Measurements from ENCODE around the gene MPZL1. TPM values are rescaled to one million over a fixed set of nuclear protein-coding genes. Genes with fewer than 3 reads are reported as not detected.

MPZL1 gene
- total and polyA plus RNA-seq, 2 of the 13 experiments (the other 11 are each of a cell fraction or from before 2014, with no cell fraction given): 38.0 to 68.7 TPM

- in situ Hi-C loops (cut with HindIII; ENCODE audit: extremely low pct_ligation_motif_present, low pct_unique_long_range_greater_than_20kb): no loop called here
- no peaks in the 10 kb centered on the region for H3K36me3 ChIP-seq (replicated peaks in 1 of 2; ENCODE audit: control insufficient read depth in 1 of 2, insufficient read depth in 2 of 2, low read length in 2 of 2)
- FAIRE-seq (no peak), ATAC-seq (no peak), DNase-seq (ENCODE audit: low spot score) (no peak)
- no peaks in the 10 kb centered on the region for H3K79me2 ChIP-seq (ENCODE audit: insufficient read depth, low read length)
- ChIA-PET CTCF (ENCODE audit: low intra/inter-chr PET ratio, low total read pairs) (no interaction called here), POLR2A (no interaction called here)
- no peaks in the 10 kb centered on the region for H4K20me1 ChIP-seq (ENCODE audit: insufficient read depth, low read length)
- TF ChIP-seq FLYWCH1 (CRISPR knock-in tag; IDR thresholded peaks at IDR 0.05) (no peak), ZBTB4 (CRISPR knock-in tag; IDR thresholded peaks at IDR 0.05; ENCODE audit: borderline replicate concordance) (no peak), ZNF510 (CRISPR knock-in tag; IDR thresholded peaks at IDR 0.05; ENCODE audit: low read depth) (no peak), POGZ (CRISPR knock-in tag; IDR thresholded peaks at IDR 0.05) (no peak), HMG20B (CRISPR knock-in tag; conservative IDR thresholded peaks at IDR 0.05) (no peak), ZNF18 (CRISPR knock-in tag; IDR thresholded peaks at IDR 0.05; ENCODE audit: insufficient replicate concordance) (no peak)
- intact Hi-C loops (cut with micrococcal nuclease; ENCODE audit: unreplicated experiment): loop anchor here (10.0 kb wide), 1 partner anchor 622 kb away; no protein-coding TSS in a partner anchor
- H3K4me1 ChIP-seq (ENCODE audit: insufficient read depth, low read length): peaks cover 6% of the 10 kb centered on the region; the same call in 1 of the 2 replicates
- no peak overlapping the region for H3K4me3 ChIP-seq (replicated peaks in 1 of 3; ENCODE audit: insufficient read depth in 1 of 3, low read depth in 2 of 3, low read length in 3 of 3)
- no peaks in the 10 kb centered on the region for H3K9me3 ChIP-seq (ENCODE audit: low read length)
- H2AFZ ChIP-seq (ENCODE audit: low read length): no peak overlapping the region
- H3K27ac ChIP-seq (ENCODE audit: extremely low read length, insufficient read depth, low read length): no peak overlapping the region
- BruUV-seq (replicated peaks): no TSS peak
- H3K27me3 ChIP-seq (ENCODE audit: control insufficient read depth in 1 of 2, insufficient read depth in 2 of 2, low read length in 2 of 2): peaks cover 0 to 32% of the 10 kb centered on the region in 2 experiments; a peak in 3 of 5 replicates
- H3K4me2 ChIP-seq (ENCODE audit: low read depth, low read length): no peak overlapping the region
- no peak overlapping the region for H3K9ac ChIP-seq (ENCODE audit: insufficient read depth, low read depth, low read length)
- WGBS (ENCODE audit: low lambda C conversion rate): 23% methylated on average over 2 of the region's 2 CpGs
Observed at GRCh38 chr1:167706363-167706762, 15.4 kb upstream of the MPZL1 start.
